Glomerular visceral epithelial cell (primary cell): ENCODE data around the gene SURF4.
A peak's percentile ranks its signal among the peaks of the same experiment; 100 is the strongest.

ENCODE experiments used
- DNase-seq: peaks from one replicate; pipeline ENCODE4 v3.0.0-alpha.2; 2016; ENCODE audit errors: extremely low spot score

Gene SURF4

DNA sequence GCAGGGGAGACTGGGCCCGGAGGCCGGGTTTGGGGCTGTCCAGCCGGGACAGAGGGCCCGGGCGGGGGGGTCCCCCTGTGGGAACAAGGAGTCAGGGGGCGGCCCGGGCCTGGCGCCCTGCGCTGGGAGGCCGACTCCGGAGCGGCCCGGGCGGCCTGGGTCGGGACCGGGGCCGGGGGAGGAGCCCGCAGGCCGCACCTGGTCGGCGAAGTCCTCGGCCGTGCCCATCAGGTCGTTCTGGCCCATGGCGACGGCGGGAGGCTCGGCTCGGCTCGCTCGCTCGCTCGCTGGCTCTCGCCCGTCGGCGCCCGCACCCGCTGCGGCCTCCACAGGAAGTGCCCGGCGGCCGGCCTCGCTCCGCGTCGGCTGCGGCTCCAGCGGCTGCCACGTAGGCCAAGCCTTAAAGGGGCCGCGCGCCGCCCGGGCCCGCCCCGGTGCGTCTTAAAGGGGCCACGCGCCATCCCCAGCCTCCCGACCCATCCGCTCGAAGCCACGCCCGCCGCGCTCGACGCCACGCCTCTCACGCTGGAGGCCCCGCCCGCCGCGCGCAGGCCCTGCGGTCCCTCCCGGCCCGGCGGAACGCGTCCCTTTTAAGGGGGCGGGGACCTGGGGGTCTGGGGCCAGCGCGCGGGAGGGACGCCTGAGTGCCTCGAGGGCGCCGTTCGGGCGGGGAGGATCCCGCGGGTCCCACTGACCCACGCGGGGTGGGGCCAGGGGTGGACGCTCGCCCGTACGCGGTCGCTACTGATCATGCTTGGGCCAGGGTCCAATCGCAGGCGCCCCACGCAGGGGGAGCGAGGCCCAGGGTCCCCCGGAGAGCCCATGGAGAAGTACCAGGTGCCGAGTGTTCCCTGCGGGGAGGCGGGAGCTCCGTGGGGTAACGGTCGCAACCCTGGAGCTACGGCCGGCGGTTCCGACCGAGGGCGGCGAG lies at the start of gene SURF4, which contains the start of gene STKLD1:
Gene SURF4, minus strand, starts transcription at position 337 of the 931 bp plus-strand sequence. Its CDS starts 91 bp downstream, at position 246.
Gene STKLD1, plus strand, starts transcription at position 643 of the 931 bp plus-strand sequence. Its CDS starts 108 bp downstream, at position 751.
- peak; percentile 98 for DNase-seq

DNA sequence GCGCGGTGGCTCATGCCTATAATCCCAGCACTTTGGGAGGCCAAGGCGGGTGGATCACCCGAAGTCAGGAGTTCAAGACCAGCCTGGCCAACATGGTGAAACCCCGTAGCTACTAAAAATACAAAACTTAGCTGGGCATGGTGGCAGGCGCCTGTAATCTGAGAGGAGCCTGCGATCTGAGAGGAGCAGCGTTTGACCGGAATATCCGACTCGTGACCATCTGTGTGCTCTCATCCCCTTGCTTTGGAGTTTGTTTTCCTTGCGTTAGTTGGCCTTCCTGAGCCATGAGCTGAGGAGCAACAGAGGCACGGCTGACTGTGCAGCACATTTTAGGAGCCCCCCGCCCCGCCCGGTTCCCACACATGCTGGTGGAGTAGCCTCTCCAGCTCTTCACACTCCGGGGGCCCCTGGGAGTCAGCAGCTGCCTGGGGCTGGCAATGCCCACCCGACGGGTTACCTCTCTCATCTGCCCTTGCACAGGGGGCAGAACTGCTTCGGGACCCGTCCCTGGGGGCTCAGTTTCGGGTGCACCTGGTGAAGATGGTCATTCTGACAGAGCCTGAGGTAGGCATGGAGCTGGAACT lies 49.3 kb upstream of the SURF4 start:
- DNase-seq: no peak

DNA sequence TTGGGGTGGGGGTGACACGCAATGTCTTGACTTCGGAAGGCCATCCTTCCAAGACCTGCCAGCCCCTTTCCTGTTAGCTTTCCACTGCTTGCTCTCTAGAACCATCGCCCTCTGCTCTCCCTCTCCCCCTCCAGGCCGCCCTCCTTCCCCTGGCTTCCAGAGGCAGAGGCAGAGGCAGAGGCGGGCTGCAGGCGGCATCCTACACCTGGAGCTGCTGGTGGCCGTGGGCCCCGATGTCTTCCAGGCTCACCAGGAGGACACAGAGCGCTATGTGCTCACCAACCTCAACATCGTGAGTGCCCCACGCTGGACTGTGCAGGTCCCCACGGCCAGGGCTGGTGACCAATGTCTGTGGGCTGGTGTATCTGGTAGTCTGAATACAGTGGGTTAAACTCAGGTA lies 48.3 kb upstream of the SURF4 start:
- DNase-seq: no peak

DNA sequence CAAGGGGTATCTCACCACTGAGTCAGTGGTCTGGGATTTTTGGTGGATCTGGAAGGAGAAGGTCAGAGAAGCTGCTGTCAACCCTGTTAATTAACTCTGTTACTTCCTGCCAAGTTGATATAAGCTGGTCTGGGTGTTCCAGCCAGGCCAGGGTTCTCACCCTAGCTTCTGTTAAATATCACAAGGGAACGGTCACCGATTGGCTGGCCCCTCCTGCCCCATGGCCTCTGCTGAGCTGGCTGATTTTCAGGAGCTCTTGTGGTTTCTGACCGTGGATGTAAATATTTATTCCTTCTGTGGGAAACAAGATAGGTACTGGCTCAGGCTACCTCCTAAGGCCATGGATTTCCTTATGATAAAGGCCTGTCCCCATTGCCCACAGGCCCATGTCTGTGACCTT lies 47.4 kb upstream of the SURF4 start:
- no peak for DNase-seq

DNA sequence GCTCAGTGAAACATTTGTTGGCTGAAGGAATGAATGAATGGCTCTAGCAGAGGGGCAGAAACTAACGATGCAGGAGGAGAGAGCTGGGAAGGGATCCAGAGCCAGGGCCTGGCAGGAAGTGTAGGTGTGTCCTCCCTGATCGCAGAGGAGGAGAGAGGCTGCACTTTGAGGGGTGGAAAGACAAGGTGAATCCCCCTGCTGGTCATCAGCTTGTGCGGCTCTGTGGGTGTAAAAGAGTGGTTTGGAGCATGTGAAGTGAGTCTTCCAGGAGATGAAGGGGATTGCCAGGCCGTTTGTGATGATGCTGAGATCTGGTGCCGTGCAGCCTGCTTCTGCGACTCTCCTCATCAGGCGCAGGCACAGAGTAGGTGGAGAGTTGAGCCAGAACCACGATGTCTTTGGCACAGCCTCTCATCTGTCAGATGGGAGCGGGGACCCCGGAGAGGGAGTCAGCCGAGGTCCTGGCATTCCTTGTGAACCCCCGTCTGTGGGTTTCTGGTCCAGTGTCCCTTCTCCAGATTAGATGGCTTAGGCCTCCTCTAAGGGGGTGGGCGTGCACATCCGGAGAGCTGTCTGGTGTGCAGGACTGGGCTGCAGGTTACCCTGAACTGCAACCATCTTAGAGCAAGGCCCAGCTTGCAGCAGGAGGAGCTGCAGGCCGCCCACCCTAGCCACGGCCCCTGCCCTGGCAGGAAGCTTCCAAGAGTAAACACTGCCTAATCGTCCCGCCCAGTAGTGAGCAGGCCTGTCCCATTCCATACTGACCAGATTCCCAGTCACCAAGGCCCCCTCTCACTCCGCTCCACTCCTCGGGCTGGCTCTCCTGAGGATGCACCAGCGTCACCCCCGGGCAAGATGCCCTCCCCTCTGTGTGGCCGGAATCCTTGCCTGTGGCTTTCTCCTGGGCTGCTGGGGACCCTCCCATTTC lies 46.0 kb upstream of the SURF4 start, which contains the start of gene ADAMTS13:
Gene ADAMTS13, plus strand, starts transcription at position 753 of the 928 bp plus-strand sequence. Its CDS starts 77 bp downstream, at position 830.
- peak; percentile 38 for DNase-seq

DNA sequence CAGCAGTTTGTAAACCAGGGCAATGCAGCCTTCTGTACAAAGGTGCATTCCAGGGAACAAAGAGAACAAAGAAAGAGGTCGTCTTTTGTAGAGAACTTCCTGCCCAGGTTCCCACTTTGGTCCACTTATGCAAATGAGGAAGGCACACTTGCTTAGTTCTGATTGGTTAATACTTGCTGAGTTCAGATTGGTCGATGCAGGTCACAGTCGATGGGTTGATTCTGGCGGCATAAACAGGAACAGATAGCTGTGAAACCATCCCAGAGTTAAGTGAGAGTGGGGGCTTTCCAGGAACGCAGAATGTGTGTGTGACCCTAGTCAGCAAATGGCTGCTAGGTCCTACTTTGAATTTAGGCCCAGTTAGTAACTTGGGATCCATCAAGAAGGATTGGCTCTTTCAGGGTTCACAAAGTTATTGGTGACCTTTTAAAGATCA lies 44.5 kb upstream of the SURF4 start:
- DNase-seq: no peak

DNA sequence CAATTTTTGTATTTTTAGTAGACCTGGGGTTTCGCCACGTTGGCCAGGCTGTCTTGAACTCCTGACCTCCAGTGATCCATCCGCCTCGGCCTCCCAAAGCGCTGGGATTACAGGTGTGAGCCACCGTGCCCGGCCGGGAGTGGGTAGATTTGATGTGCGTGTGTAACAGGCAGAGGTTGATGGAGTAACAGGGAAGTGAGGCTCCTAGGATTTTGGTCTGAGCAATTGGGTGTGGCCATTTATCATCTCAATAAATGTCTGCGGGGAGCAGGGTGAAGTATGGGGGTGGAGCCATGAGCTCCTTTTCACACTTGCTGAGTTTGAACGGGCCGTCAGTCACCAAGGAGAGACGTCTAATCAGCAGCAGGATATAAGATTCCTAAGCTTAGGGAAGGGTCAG lies 43.1 kb upstream of the SURF4 start:
- DNase-seq: no peak

DNA sequence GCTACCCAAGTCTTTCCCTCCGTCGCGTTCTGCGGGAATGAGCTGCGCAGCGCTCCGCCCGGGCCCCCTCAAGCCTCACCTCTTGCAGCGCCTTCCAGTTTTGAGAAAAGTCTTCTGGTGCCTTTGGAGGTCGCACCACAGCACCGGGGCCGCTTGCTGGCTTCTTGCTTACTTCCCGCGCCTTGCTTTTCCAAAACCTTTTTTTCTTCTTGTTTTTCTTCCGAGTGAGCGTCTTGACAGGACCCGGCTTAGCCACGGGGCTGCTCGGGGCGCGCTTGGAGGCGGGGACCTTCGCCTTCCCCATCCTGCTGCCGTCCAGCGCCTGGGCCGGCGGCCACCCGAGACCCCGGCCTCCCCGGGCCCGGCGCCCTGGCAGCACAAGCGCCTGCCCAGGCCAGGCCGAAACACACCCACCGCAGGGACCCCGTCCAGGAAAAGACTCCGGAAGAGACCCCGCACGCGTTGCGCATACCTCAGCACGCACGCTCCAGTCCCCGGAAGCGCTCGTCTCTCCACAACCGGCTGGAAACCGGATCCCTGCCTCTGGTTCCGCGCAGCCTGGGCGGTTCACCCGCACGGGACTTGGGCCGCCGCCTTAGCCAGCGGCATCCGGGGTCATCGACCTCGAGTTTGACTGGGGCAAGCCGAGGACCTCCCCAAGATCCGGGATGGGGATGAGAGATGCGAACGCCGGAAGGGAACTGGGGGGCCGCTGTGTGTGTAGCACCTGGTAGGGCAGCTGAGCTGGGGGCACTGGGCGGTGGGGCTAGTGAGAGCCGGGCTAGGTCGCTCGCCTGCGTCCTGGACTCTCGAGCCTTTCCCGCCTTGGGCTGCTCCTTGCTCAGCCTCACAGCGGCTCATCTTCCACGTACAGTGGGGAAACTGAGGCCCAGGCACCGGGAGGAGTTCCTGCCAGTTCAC lies 41.9 kb upstream of the SURF4 start, which contains the start of gene REXO4:
Gene REXO4, minus strand, starts transcription at position 470 of the 921 bp plus-strand sequence. Its CDS starts 166 bp downstream, at position 304.
- peak; percentile 93 for DNase-seq

DNA sequence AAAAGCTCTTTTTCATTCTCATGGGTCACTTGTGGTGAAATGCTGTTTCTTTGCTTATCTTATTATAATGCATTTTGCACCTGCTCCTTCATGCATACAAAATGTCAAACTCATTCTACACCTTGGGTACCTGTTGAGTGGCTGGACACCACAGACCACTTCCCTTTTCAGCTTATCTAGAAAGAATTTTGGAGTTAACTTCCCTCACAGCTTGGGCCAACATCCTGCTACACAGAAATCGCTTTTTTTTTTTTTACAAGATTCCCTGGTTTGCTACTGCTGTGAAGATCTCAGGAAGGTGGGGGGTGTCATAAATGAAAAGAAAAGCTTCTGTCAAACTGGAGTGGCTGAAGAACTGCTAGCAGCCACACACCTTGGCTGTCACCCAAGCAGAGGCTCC lies 39.3 kb upstream of the SURF4 start:
- no peak for DNase-seq

DNA sequence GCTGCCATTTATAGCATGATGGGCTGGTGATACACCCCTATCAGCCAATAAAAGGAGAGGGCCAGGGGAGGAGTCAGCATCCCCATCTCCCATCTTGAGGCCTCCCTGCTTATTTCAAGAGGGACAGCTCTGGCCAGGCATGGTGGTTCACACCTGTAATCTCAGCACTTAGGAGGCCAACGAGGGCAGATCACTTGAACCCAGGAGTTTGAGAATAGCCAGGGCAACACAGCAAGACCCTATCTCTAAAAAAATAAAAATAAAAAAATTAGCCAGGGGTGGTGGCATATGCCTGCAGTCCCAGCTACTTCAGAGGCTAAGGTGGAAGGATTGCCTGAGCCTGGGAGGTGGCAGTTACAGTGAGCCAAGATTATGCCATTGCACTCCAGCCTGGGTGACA lies 32.2 kb upstream of the SURF4 start:
- no peak for DNase-seq

DNA sequence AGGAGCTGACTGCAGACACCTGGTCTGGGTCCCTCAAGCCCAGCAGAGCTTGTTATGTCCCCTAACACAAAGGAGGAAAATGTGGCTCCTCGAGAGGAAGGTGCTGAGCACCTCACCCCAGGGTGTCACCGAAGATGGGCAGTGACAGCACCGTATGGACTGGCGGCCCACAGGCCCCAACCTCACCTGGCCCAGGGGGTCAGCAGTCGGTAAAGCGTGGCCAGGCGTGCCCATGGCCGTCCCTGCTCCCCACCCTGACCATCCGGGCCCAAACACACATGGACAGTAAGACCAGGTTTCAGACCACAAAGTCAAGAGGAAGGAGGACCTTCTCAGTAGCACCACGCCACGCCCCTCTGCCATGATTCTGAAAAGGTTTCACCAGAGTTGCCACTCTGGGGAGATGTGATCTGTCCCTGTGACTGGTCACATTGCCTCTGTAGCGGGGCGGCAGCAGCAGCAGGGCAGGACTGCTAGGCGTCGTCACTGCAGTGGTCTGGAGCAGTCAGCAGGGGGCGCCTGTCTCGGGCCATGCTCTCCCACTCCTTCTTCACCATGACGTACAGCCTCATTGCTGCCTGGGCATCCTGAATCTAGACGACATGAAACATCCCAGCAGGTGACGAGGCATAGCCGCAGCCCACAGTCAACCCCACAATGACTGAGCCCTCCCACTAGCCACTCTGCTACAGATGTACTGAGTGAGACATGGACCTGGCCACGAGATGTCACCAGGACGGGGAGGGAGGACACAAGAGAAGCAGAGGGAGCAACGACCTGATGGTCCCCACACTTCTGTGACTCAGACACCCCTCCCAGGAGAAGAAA lies 30.8 kb upstream of the SURF4 start:
- peak; percentile 61 for DNase-seq

DNA sequence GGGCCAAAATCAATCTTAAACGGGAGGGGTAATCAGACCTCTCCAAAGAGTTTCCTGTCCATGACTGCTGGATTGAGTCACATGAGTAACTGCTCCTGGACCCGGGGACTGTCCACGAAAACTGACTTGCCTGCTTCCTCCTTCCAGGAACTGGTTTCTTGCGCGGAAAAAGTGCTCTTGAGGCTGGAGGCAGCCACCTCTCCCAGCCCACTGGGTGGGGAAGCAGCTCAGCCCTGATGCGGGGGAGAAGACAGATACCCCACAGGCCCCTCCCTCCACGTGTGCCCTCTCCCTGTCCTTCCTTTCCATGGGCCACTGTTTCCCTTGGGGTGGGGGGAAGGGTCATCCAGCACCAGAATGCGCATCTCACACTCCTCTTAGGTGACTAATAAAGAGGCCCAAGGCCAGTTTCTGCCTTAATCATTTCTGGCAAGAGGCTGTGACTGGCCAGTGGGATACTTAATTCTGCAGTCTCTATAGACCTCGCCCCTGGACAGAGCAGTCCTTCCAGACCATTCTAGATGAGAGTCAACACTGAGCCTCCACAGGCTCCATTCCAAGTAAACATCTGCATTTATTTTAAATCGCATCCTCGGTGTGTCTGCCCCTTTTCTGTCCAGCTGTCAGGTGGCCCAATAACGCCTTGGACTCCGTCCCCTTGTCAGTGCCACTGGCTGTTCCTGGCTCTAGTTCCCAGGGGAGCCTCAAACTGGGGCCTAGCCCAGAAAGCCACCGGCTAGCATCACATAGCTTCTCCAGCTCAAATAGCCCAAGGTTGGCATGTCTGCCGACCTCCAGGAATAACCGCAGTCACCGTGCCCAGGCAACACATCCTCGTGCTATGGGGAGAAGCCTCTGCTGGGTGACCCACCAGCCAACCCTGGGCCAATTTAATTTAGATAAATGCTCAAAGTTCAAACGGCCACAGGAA lies 29.9 kb upstream of the SURF4 start:
- no peak for DNase-seq

DNA sequence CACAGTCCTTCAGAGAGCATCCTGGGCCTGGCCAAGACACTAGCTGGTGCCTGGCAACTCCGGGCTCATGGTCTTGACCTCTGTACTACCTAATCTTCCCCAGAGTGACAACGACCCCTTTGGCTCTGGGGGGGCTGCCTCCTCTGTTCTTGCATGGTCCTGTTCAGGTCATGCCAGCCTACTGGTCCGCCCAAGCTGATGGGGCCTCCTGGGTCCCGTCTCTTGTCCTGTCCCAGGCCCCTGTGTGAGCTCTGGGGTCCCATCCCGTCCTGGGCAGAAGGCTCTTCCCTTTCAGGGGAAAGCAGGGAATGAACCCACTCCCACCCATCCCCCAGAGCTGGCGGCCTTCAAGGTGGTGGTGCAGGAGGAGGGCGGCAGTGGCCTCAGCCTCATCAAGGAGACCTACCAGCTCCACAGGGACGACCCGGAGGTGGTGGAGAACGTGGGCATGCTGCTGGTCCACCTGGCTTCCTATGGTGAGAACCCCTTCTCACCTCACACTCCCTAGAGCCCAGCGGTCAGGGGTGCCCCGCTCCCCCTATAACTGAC lies 28.7 kb upstream of the SURF4 start:
- no peak for DNase-seq

DNA sequence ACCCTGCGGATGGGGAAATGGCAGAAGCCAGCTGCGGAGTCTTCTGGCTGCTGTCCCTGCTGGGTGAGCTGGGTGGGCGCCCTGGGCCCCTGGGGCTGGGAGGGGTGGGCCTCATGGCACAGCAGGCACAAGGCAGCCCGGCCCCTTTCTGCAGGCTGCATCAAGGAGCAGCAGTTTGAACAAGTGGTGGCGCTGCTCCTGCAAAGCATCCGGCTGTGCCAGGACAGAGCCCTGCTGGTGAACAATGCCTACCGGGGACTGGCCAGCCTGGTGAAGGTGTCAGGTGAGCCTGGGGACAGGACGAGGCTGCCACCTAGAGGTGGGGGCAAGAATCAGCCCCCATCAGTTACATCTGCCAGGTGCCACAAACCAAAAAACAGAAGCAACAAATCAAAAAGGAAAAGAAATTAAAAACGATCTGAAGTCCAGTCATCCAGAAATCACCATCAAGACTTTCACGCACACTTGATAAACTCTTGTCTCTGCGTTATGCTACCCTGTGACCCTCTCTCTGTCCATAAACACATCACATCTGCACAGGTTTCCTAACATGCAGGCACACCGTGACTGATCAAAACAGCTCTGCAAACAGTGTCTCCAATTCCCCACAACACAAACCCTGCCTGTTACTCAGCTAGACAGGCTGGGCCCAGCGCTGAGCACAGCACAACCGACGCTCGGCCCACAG lies 28.1 kb upstream of the SURF4 start:
- peak; percentile 55 for DNase-seq

DNA sequence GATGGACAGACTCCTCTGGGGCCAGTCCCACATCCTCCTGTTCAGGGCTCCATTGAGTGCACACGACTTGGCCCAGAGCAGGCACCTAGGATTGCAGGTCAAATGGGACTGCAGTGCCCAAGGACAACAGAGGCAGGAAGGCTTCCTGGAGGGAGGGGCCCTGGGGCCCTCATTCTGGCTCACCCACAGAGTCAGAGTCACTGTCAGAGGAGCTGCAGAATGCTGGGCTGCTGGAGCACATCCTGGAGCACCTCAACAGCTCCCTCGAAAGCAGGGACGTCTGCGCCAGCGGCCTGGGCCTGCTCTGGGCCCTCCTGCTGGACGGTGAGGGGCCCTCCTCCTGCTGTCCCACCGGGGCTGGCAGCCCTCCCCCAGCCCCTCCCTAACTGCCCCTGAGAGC lies 26.8 kb upstream of the SURF4 start:
- no peak for DNase-seq

DNA sequence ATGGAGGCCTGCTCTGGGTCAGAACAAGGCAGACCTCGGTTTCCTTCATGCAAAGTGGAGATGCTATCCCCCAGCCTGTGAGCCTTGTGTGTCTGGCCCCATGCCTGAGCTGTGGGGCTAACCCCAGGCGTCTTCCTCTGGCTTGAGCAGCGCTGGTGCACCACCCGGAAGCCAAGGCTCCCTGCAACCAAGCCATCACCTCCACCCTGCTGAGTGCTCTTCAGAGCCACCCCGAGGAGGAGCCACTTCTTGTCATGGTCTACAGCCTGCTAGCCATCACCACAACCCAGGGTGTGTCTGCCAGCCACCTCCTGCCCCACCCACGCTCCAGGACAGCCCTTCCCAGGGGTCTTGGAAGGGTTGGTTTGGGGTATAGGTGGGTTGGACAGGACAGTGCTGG lies 25.7 kb upstream of the SURF4 start:
- DNase-seq: no peak

DNA sequence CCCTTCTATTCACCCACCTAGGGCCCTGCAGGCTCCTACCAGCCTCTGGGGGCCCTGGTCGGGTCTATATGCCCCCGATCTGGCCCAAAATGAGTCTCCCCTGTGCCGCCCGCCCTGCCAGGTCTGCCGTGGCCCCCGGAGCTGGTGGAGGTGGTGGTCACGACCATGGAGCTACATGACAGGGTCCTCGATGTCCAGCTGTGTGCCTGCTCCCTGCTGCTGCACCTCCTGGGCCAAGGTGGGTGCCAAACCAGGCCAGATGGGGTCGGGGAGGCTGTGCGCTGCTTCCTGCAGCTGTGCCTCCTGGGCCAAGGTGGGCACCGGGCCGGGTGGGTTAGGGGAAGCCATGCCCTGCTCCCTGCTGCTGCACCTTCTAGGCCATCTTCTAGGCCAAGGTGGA lies 24.4 kb upstream of the SURF4 start:
- no peak for DNase-seq

DNA sequence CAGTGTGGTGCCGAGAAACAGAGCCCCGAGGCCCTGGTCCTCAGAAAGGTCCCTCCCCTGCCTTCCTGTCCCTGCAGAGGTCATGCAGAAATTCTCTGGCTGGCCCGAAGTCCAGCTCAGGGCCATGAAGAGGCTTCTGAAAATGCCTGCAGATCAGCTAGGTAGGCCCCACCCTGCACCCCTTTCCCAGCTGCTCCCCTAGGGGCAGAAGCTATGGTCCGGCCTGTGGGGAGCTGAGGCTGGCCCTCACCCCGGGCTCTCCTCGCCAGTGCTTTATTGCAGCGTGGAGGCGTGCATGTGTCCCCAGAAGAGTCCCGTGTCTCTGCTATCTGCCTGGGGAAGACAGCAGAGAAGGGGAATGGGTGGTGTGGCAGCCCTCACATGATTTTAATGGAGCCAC lies 22.0 kb upstream of the SURF4 start:
- DNase-seq: no peak
